ENCODE results near the gene CPLX4. TPM values are rescaled to one million over a fixed set of nuclear protein-coding genes. Genes with fewer than 3 reads are reported as not detected.
A peak's percentile ranks its signal among the peaks of the same experiment; 100 is the strongest.
"Not testable (repeated sequence)": the region's sequence is repeated elsewhere in the genome, so short reads cannot be mapped to it uniquely, and the experiment has no call there.

Gene CPLX4
- total RNA-seq, 1 donor from 2014 or later: not detected

GRCh38 chr18:59270689-59271257, 47.7 kb downstream of the CPLX4 start:
- DNase-seq (ENCODE audit: low spot score): no peak

GRCh38 chr18:59269563-59270119, 48.8 kb downstream of the CPLX4 start:
- DNase-seq (ENCODE audit: low spot score): no peak

- no peak for DNase-seq (ENCODE audit: low spot score)
Observed at GRCh38 chr18:59268721-59269562, 49.5 kb downstream of the CPLX4 start.

- no peak for DNase-seq (ENCODE audit: low spot score)
Observed at GRCh38 chr18:59268127-59268720, 50.2 kb downstream of the CPLX4 start.

- no peak for DNase-seq (ENCODE audit: low spot score)
Observed at GRCh38 chr18:59267503-59268126, 50.8 kb downstream of the CPLX4 start.

- no peak for DNase-seq (ENCODE audit: low spot score)
Observed at GRCh38 chr18:59266886-59267502, 51.5 kb downstream of the CPLX4 start.

GRCh38 chr18:59266459-59266858, 52.0 kb downstream of the CPLX4 start:
- no peak for DNase-seq (ENCODE audit: low spot score)

GRCh38 chr18:59265974-59266369, 52.5 kb downstream of the CPLX4 start:
- no peak for DNase-seq (ENCODE audit: low spot score)

- DNase-seq (ENCODE audit: low spot score): no peak
Observed at GRCh38 chr18:59265246-59265973, 53.0 kb downstream of the CPLX4 start.

- no peak for DNase-seq (ENCODE audit: low spot score)
Observed at GRCh38 chr18:59264651-59265245, 53.7 kb downstream of the CPLX4 start.

- no peak for DNase-seq (ENCODE audit: low spot score)
Observed at GRCh38 chr18:59264121-59264571, 54.3 kb downstream of the CPLX4 start.

GRCh38 chr18:59263661-59264060, 54.8 kb downstream of the CPLX4 start:
- DNase-seq (ENCODE audit: low spot score): no peak

- not testable (repeated sequence) for DNase-seq (ENCODE audit: low spot score)
Observed at GRCh38 chr18:59262243-59262642, 56.2 kb downstream of the CPLX4 start.

GRCh38 chr18:59261842-59262241, 56.6 kb downstream of the CPLX4 start:
- not testable (repeated sequence) for DNase-seq (ENCODE audit: low spot score)

- not testable (repeated sequence) for DNase-seq (ENCODE audit: low spot score)
Observed at GRCh38 chr18:59255491-59255890, 63.0 kb downstream of the CPLX4 start.

- peak; percentile 52 for DNase-seq (ENCODE audit: low spot score)
Observed at GRCh38 chr18:59249199-59249774, 69.2 kb downstream of the CPLX4 start.

- no peak for DNase-seq (ENCODE audit: low spot score)
Observed at GRCh38 chr18:59246796-59247195, 71.7 kb downstream of the CPLX4 start.

Measured in mucosa of gallbladder (tissue), 1 donor.